ENCODE results near the gene PTGDR2.

Gene PTGDR2

DNA sequence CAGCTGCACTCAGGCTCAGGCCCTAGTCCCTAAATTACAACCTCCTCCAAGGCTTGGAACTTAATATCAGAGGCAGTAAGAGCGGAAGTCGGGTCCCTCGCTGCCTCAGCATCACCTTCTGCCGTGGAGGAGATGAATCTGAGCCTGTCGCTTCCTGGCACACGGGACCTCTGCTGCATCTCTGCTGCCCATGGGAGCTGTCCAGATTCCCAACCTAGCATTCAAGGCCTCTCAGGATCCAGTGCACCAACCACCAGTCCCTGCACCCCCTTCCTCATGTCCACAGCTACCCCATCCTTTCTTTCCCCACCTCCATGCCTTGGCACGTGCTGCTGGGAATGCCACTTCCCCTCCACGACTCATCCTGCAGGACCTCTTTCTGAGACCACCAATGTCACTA is 2.5 kb upstream of the PTGDR2 start:
- no peak overlapping the region for H3K4me3 ChIP-seq (replicated peaks in 1 of 2; ENCODE audit: low read depth in 2 of 2, low read length in 2 of 2)
- no peak for DNase-seq (ENCODE audit: low read depth in 2 of 2)
- TF ChIP-seq, protein P1, sequence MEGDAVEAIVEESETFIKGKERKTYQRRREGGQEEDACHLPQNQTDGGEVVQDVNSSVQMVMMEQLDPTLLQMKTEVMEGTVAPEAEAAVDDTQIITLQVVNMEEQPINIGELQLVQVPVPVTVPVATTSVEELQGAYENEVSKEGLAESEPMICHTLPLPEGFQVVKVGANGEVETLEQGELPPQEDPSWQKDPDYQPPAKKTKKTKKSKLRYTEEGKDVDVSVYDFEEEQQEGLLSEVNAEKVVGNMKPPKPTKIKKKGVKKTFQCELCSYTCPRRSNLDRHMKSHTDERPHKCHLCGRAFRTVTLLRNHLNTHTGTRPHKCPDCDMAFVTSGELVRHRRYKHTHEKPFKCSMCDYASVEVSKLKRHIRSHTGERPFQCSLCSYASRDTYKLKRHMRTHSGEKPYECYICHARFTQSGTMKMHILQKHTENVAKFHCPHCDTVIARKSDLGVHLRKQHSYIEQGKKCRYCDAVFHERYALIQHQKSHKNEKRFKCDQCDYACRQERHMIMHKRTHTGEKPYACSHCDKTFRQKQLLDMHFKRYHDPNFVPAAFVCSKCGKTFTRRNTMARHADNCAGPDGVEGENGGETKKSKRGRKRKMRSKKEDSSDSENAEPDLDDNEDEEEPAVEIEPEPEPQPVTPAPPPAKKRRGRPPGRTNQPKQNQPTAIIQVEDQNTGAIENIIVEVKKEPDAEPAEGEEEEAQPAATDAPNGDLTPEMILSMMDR (IDR thresholded peaks at IDR 0.05; ENCODE audit: low read depth, low read length): no peak

DNA sequence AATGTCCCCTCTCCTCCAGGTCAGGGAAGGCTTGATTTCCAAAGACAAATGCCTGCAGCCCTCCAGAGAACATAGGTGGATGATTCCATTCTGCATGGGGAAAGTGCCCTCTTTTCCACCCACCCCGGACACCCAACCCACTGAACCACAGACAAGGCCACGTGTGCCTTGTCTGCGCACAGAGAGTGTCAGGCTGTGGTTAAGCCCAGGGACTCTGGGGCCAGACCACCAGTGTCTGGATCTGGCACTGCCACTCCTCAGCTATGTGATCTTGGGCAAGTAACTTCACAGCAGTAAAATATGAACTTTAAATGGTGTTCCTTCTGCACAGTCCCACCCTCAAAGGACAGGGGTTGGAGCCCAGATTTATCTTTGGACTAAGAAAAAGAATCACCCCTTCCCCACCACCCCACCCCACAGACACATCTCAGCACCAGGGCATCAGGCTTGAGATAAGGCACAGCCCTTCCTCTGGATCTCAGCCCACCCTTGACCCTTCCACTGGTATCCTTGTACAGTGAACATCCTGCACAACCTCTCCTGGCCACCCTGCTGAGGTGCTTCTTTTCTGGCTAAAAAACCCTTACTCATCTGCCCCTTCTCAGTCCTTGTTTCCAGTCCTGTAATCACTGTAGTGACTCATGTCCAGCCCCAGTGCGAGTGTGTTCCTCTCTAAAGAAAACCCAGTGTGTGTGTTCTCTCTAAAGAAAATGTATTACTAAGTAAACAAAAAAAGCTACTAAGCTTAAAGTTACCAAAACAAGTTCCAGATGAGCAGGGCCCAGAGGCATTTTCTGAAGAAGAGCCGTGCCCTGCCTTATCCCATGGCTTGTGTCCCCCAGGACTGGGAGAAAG is 1.9 kb upstream of the PTGDR2 start:
- TF ChIP-seq, protein P1 (IDR thresholded peaks at IDR 0.05; ENCODE audit: low read depth, low read length): no peak
- peak in 1 of 2 donors; percentile 76 for DNase-seq (ENCODE audit: low read depth in 2 of 2)
- H3K4me3 ChIP-seq (replicated peaks in 1 of 2; ENCODE audit: low read depth in 2 of 2, low read length in 2 of 2): no peak overlapping the region

DNA sequence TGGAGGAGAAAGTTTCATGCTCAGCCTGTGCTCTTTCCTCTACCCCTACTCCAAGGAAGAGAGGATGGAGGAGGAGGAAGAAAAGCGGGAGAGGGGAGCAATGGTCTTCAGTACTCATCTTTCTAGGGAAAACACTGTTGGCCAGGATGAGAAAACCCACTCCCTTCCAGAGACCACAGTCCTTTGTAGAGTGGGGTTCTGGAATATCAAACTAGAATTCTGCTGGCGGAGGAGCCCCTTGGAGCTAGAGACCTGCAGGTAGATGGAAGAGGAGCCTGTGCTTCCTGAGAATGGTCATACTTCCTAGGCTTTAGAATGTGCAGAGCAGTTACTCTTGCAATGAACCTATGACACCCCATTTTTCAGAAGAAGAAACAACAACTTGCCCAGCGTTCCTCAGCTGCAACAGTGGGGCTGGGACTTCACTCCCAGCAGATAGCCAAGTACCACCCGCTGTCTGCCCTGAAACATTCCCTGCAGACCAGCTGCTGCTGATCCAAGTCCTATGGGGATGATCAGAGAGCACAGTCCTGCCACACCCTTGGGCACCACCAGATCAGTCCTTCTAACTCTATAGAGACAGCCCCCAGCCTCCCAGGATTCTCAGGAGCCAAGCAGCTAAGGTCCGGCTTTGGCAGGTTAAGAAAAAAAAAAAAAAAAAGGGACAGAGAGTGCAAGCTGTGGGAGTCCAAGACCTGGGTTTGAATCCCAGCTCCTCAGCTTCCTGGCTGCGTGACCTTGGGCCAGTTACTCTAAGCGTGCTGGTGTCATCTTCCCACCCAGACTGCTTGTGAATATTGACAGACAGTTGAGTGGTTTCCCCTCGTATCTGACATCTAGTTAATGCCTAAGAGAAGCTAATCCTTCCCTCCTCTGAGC is 664 bp downstream of the PTGDR2 start:
- TF ChIP-seq, protein P1 (IDR thresholded peaks at IDR 0.05; ENCODE audit: low read depth, low read length): no peak
- no peak overlapping the region for H3K4me3 ChIP-seq (replicated peaks in 1 of 2; ENCODE audit: low read depth in 2 of 2, low read length in 2 of 2)
- DNase-seq (ENCODE audit: low read depth in 2 of 2): no peak

DNA sequence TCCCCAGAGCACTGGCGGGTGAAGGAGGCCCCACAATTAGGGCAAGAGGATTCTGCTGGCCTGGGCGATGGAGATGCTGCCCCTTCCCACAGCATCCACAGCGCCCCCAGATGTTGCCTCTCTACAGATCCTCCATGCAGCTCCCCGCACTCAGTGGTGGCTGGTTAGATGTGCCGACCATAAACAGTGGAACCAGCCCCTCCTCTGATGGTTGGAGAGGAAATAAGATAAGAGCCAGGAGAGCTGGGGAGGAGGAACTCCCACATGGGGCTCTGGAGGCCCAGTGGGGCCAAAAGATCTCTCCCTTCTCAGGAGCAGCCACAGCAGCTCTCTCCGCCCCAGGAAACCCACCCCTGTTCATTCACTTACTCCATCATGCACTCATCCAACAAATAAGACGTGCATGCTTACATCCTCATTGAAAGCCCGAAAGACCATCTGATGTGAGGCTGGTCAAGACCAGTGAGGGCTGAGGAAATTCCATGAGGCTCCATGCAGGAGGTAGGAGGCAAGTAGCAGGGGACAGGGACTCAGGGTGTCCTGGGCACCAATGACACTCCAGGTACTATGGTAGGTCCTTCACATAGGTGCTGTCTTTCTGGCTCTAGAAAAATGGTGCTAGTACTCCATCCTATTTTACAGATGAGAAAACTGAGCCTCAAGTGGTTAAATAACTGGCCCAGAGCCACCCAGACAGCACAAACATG is 1.5 kb downstream of the PTGDR2 start:
- DNase-seq (ENCODE audit: low read depth in 2 of 2): no peak
- TF ChIP-seq, protein P1 (IDR thresholded peaks at IDR 0.05; ENCODE audit: low read depth, low read length): no peak
- no peak overlapping the region for H3K4me3 ChIP-seq (replicated peaks in 1 of 2; ENCODE audit: low read depth in 2 of 2, low read length in 2 of 2)

DNA sequence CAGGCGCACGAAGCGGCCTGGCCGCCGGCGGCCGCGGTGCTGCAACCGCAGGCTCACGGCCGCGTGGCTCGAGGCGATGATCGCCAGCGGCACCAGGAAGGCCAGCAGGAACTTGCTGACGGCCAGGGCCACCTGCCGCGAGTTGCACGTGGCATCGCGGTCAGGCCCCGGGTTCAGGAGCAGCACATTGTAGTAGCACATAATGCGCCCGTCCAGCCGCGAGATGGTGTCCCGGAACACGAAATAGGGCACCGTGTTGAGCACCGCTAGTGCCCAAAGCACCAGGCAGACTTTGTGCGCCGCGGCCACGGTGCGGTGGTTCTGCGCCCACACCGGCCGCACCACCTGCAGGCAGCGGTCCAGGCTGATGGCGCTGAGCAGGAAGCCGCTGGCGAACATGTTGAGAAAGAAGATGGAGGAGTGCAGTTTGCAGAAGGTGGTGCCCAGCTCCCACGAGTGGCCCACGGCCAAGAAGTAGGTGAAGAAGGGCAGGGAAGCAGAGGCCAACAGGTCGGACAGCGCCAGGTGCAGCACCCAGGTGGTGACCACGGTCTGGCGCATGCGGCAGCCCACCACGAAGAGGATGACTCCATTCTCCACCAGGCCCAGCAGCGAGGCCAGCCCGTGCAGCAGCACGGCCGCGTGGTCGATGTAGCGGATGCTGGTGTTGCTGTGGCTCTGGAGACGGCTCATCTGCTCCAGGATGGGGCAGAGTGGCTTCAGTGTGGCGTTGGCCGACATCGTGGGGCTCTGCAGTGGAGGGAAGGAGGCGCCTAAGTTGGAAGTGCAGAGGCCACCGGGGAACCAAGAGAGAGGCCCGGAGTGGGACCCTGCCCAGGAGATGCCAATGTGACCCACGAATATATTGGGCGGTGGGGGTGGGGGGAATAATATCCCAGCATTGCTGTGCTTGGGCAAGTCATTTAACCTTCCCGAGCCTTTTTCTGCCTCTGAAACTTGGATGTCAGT is 2.5 kb downstream of the PTGDR2 start:
- H3K4me3 ChIP-seq (replicated peaks in 1 of 2; ENCODE audit: low read depth in 2 of 2, low read length in 2 of 2): no peak overlapping the region
- TF ChIP-seq, protein P1 (IDR thresholded peaks at IDR 0.05; ENCODE audit: low read depth, low read length): no peak
- DNase-seq (ENCODE audit: low read depth in 2 of 2): no peak
